K562 (cell line): Measurements from ENCODE around the gene COL15A1. TPM values are rescaled to one million over a fixed set of nuclear protein-coding genes. Genes with fewer than 3 reads are reported as not detected.

ENCODE experiments used
- ATAC-seq: fragments of 200-7000 bp; cut with Tn5 transposase; 3 replicates; pipeline ENCODE4 v1.9.1; 2020; ENCODE audit warnings: moderate library complexity
- BruUV-seq: library from RNA; stranded (reverse); fragments of 400-500 nt; replicated peaks from 2 replicates; lab custom pipeline; 2021; lab: Mats Ljungman, UMichigan
- CTCF ChIA-PET: fragments of 300-600 bp; formaldehyde crosslinking; extraction: SDS; loops from one replicate; lab custom pipeline; 2021; ENCODE audit warnings: low intra/inter-chr PET ratio; lab: Yijun Ruan, JAX
- POLR2A ChIA-PET: fragments of 300-600, 350-650 bp; sonication (Branson Sonifier 250); formaldehyde crosslinking; extraction: SDS; loops from one replicate; lab custom pipeline; 2021; ENCODE audit warnings: antibody characterized with exemption, inconsistent platforms; lab: Yijun Ruan, JAX
- DNase-seq, 4 experiments: peaks; one replicate each; pipeline versions ENCODE4 v3.0.0 to v3.0.0-alpha.2; 2011 to 2018; ENCODE audit warnings: low spot score in 3 of 4, mixed read lengths in 3 of 4; ENCODE audit errors: extremely low read depth in 1 of 4
- FAIRE-seq: peaks from 2 replicates; lab custom pipeline; 2011; peaks lifted over from hg19 to GRCh38; lab: Jason Lieb, UNC
- H2AFZ ChIP-seq: 2 replicates; pipeline ENCODE4 v1.6.0; 2011; ENCODE audit warnings: low read depth, low read length, control low read depth, inconsistent platforms
- H3K27ac ChIP-seq: fragments of 200-600 bp; 3 replicates; pipeline ENCODE4 v1.8.0; 2011; ENCODE audit warnings: low read depth, mild to moderate bottlenecking, control low read depth, inconsistent platforms, low read length, moderate library complexity, mixed read lengths; ENCODE audit errors: extremely low read depth
- H3K27me3 ChIP-seq, 2 experiments: fragments of 300-600 bp in 1 of 2; 2 replicates in 1 of 2; 3 replicates in 1 of 2; pipeline versions ENCODE4 v1.6.0 to v1.8.0; 2011; ENCODE audit warnings: inconsistent platforms in 2 of 2, low read length in 2 of 2, mild to moderate bottlenecking in 1 of 2, mixed read lengths in 1 of 2, moderate library complexity in 1 of 2; ENCODE audit not compliant: control insufficient read depth in 2 of 2, insufficient read depth in 2 of 2
- H3K36me3 ChIP-seq: fragments of 300-600 bp; 3 replicates; pipeline ENCODE4 v1.8.0; 2011; ENCODE audit warnings: mild to moderate bottlenecking, low read length, inconsistent platforms; ENCODE audit not compliant: control insufficient read depth, insufficient read depth
- H3K4me1 ChIP-seq, 2 experiments: fragments of 200-600 bp in 1 of 2; replicated peaks in 1 of 2; 2 replicates in 1 of 2; 3 replicates in 1 of 2; pipeline versions ENCODE4 v1.5.1 to v1.8.0; 2011; ENCODE audit warnings: inconsistent platforms in 2 of 2, low read length in 2 of 2, mild to moderate bottlenecking in 1 of 2, mixed read lengths in 1 of 2, moderate library complexity in 1 of 2; ENCODE audit not compliant: control insufficient read depth in 2 of 2, insufficient read depth in 2 of 2
- H3K4me2 ChIP-seq: 2 replicates; pipeline ENCODE4 v1.6.1; 2011; ENCODE audit warnings: low read length, control low read depth, inconsistent platforms, mixed read lengths; ENCODE audit not compliant: insufficient read depth
- H3K4me3 ChIP-seq: fragments of 200-600 bp; sonication (generic), shearing (Covaris generic); 2 replicates; pipeline ENCODE4 v1.5.1; 2016; ENCODE audit warnings: control low read depth, inconsistent platforms
- H3K79me2 ChIP-seq: fragments of 200-600 bp; 3 replicates; pipeline ENCODE4 v1.8.0; 2011; ENCODE audit warnings: low read length, inconsistent platforms; ENCODE audit not compliant: control insufficient read depth, insufficient read depth
- H3K9ac ChIP-seq, 2 experiments: 2 replicates each; pipeline versions ENCODE4 v1.6.0 to v1.6.1; 2011; ENCODE audit warnings: low read depth in 2 of 2, low read length in 2 of 2, control low read depth in 1 of 2, inconsistent platforms in 1 of 2, mild to moderate bottlenecking in 1 of 2, mixed read lengths in 1 of 2; ENCODE audit not compliant: insufficient read depth in 1 of 2
- H3K9me1 ChIP-seq: one replicate; pipeline ENCODE4 v1.6.0; 2011; ENCODE audit warnings: inconsistent platforms, mild to moderate bottlenecking, low read length, moderate library complexity; ENCODE audit not compliant: control insufficient read depth, insufficient read depth
- H3K9me3 ChIP-seq: replicated peaks from 2 replicates; pipeline ENCODE4 v1.5.1; 2011; ENCODE audit warnings: low read depth, low read length, inconsistent platforms; ENCODE audit not compliant: control insufficient read depth, insufficient read depth
- H4K20me1 ChIP-seq: replicated peaks from 2 replicates; pipeline ENCODE4 v1.6.1; 2011; ENCODE audit warnings: low read length, inconsistent platforms, mixed read lengths; ENCODE audit not compliant: control insufficient read depth, insufficient read depth
- C11orf30 ChIP-seq: fragments of 450-650 bp; IDR thresholded peaks from 2 replicates; pipeline ENCODE4 v1.6.1; 2016; ENCODE audit warnings: low read depth, mild to moderate bottlenecking
- CBX8 ChIP-seq: fragments of 200-600 bp; sonication (generic); IDR thresholded peaks from 2 replicates; pipeline ENCODE4 v1.6.1; 2012; ENCODE audit warnings: borderline replicate concordance, mixed run types, low read depth, mild to moderate bottlenecking, moderate library complexity, mixed read lengths, low read length, control low read depth, inconsistent platforms; ENCODE audit not compliant: poor library complexity, severe bottlenecking; ENCODE audit errors: extremely low read depth
- CUX1 ChIP-seq: fragments of 200-800 bp; sonication (Bioruptor generic); IDR thresholded peaks from 2 replicates; pipeline ENCODE4 v1.6.1; 2016; ENCODE audit warnings: missing genetic modification characterization, missing compliant biosample characterization
- ESRRB ChIP-seq: fragments of 250-450 bp; sonication (Bioruptor Pico); IDR thresholded peaks from 2 replicates; pipeline ENCODE4 v1.5.0; 2020; ENCODE audit warnings: mild to moderate bottlenecking, moderate library complexity, borderline replicate concordance
- HNRNPLL ChIP-seq: fragments of 200-400 bp; formaldehyde crosslinking; IDR thresholded peaks from 2 replicates; pipeline ENCODE4 v1.6.1; 2017; ENCODE audit warnings: low read length, low read depth, mild to moderate bottlenecking; ENCODE audit not compliant: poor library complexity, severe bottlenecking
- IRF2 ChIP-seq: sonication (generic); formaldehyde crosslinking; IDR thresholded peaks from 2 replicates; pipeline ENCODE4 v1.8.1; 2022; ENCODE audit warnings: mild to moderate bottlenecking, missing genetic modification reagents
- PHF21A ChIP-seq: fragments of 450-650 bp; IDR thresholded peaks from 2 replicates; pipeline ENCODE4 v1.6.1; 2017; ENCODE audit warnings: low read depth, borderline replicate concordance
- SMAD2 ChIP-seq: fragments of 150-350 bp; IDR thresholded peaks from 2 replicates; pipeline ENCODE4 v1.6.1; 2014; ENCODE audit warnings: low read depth, mild to moderate bottlenecking, low read length
- SRSF7 ChIP-seq: fragments of 200-400 bp; formaldehyde crosslinking; optimal IDR thresholded peaks from 2 replicates; pipeline ENCODE3; 2017; ENCODE audit warnings: mild to moderate bottlenecking, low read depth, low read length
- THRA ChIP-seq: fragments of 450-650 bp; IDR thresholded peaks from 2 replicates; pipeline ENCODE4 v1.6.1; 2017; ENCODE audit warnings: mild to moderate bottlenecking, moderate library complexity
- ZNF316 ChIP-seq: fragments of 450-650 bp; IDR thresholded peaks from 2 replicates; pipeline ENCODE4 v1.6.1; 2016
- WGBS: fragments of 100-300 bp; shearing (Covaris generic); methylation state at CpG from one replicate; pipeline ENCODE4 v1.1.6; 2016; ENCODE audit warnings: low coverage, mixed read lengths; ENCODE audit not compliant: insufficient coverage; ENCODE audit errors: missing lambda C conversion rate; 5-methylcytosine and 5-hydroxymethylcytosine counted together
- in situ Hi-C: fragments of 300-500 bp; cut with MboI; formaldehyde crosslinking; loops from 4 replicates; pipeline ENCODE4 v1.15.0; 2018; ENCODE audit warnings: inconsistent platforms, mixed read lengths
- intact Hi-C: fragments of 100-400 bp; cut with micrococcal nuclease; formaldehyde crosslinking; loops from 2 replicates; pipeline ENCODE4 v1.14.2; 2022
- polyA plus RNA-seq, 8 experiments: library from polyadenylated mRNA; depleted of rRNA in 4 of 8; stranded (reverse) in 5 of 8; unstranded in 3 of 8; fragments of >200 nt; fragmentation: Nextera tagmentation in 2 of 8; fragmentation: Illumina TruSeq in 1 of 8; extraction: Ambion mirVana in 2 of 8; extraction: Trizol in 1 of 8; gene quantifications; 2 replicates each; pipeline versions ENCODE4 v1.2.1 to v1.2.3, GENCODE V29; 2011 to 2014; ENCODE audit warnings: inconsistent platforms in 1 of 8, missing spikeins in 1 of 8
- total RNA-seq, 7 experiments: library from RNA; depleted of rRNA in 6 of 7; stranded (reverse); fragments of >200 nt in 6 of 7; fragmentation: Illumina TruSeq in 2 of 7; extraction: Trizol in 2 of 7; gene quantifications; 2 replicates each; pipeline versions ENCODE4 v1.2.1 to v1.2.3, GENCODE V29; 2011 to 2021; ENCODE audit warnings: low replicate concordance in 1 of 7
- TF ChIP-seq, protein P1 (sequence below): fragments of 250-450 bp; sonication (Bioruptor Pico); IDR thresholded peaks from 2 replicates; pipeline ENCODE4 v1.8.0; 2021; ENCODE audit warnings: moderate library complexity, mild to moderate bottlenecking, inconsistent platforms

COL15A1 gene
- total and polyA plus RNA-seq, 9 of the 15 experiments (the other 6 are each of a cell fraction or from before 2014, with no cell fraction given): 0.46 to 5.1 (median 2.6) TPM

DNA sequence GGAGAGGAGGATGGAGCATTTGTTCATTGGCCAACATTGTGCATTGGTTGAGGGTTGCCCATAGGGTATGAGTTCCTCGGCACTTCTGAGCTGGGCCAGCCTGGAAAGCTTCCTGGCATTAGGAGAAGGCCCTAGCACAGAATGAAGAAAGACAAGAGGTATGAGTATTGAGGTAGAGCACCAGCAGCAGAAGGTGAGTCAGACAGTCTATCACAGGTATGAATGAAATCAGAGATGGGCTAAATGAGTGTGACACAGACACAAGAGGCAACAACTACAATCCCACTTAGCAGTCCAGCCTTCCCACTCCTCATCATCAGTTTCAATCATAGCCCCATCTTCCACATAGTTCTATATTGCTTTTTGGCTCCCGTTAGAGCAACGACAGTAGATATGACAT is 135.8 kb downstream of the COL15A1 start (continued):
- TF ChIP-seq CBX8: no peak

- POLR2A ChIA-PET: interaction anchor here (0.6 to 3.3 kb wide), 6 partner anchors 8 to 122 kb away, joined by 3 to 37 read pairs (median 7); partner anchors contain the start of gene TGFBR1
- TF ChIP-seq HNRNPLL (no peak), SMAD2 (no peak), ZNF316 (no peak), SRSF7 (no peak), IRF2 (CRISPR knock-in tag) (no peak), ESRRB (CRISPR knock-in tag) (no peak), PHF21A (no peak), CUX1 (CRISPR knock-in tag) (no peak), C11orf30 (no peak), THRA (no peak)
- TF ChIP-seq, protein P1, sequence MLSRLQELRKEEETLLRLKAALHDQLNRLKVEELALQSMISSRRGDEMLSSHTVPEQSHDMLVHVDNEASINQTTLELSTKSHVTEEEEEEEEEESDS: no peak
Measured at GRCh38 chr9:99083051-99083450, 139.3 kb downstream of the COL15A1 start.

More at GRCh38 chr9:99083051-99083450, 139.3 kb downstream of the COL15A1 start:
- peak; percentile 37 for FAIRE-seq
- CTCF ChIA-PET: no interaction called here
- in situ Hi-C loops (no loop called here), intact Hi-C loops (no loop called here)
- Histone ChIP-seq H3K27me3 (no peaks in the 10 kb centered on the region), H4K20me1 (no peaks in the 10 kb centered on the region), H3K9me1 (no peaks in the 10 kb centered on the region), H3K27ac (no peak overlapping the region), H3K36me3 (no peaks in the 10 kb centered on the region), H3K9ac (peak overlapping the region in 1 of 2 experiments; percentile 41; a peak in 1 of 4 replicates), H3K4me1 (peaks cover 0 to 11% of the 10 kb centered on the region in 2 experiments; a peak in 3 of 5 replicates), H3K4me3 (no peak overlapping the region), H3K4me2 (peak overlapping the region; percentile 18; the same call in 1 of the 2 replicates), H3K9me3 (0 out of 2 replicates have a peak, but pooled peaks cover 2% of the 10 kb centered on the region), H2AFZ (peak overlapping the region; percentile 80), H3K79me2 (no peaks in the 10 kb centered on the region)
- peak; percentile 63 for ATAC-seq
- DNase-seq: no peak
- 16% methylated on average over 6 of the region's 6 CpGs for WGBS
- no TSS peak for BruUV-seq
